Heart left ventricle (tissue), 13 donors: ENCODE results near the gene PTTG1.

Experiments used
- POLR2A ChIP-seq, 2 donors: fragments of 450-650 bp; IDR thresholded peaks; one replicate each; pipeline ENCODE4 v1.6.1; 2017; ENCODE audit warnings: antibody characterized with exemption in 2 of 2, mild to moderate bottlenecking in 2 of 2, moderate library complexity in 2 of 2
- TF ChIP-seq, protein P1 (sequence below), 12 donors: fragments of 200-600 bp; sonication (generic) in 4 of 12; IDR thresholded peaks; one replicate each; pipeline versions ENCODE4 v1.5.0 to v1.8.0; 2018 to 2022; ENCODE audit warnings: antibody characterized with exemption in 12 of 12, mild to moderate bottlenecking in 5 of 12
- donor health status: ischemic (EF 13 %, LVEDD 7.1; RV severe dilation, severe dysfunction).
- donor health status: DM: no; HTN: yes; CAD: no.
- donor health status: DM: no; HTN: no; CAD: no.
- donor health status: ischemic (EF 25% LVEDD 6.9; RV normal size, moderate dysfunction).
- donor health status: ischemic (EF 25% LVEDD 5.7; RV mildly dilated, moderate dysfunction).
- donor health status: ischemic (EF 35%, LVEDD 5.7; RV mildly dilated, moderate dysfunction).
- donor health status: nonischemic (EF 11% LVEDD 7.7; RV severe dilation, severe dysfunction).
- donor health status: DM: yes; HTN: yes; CAD: no.
- donor health status: PGD.
- donor health status: ischemic (EF 29% LVEDD 5.4; RV normal size, mild dysfunction).
- donor health status: nonischemic (EF 23%, LVEDD 6.1; RV moderate dilation, normal function).

DNA sequence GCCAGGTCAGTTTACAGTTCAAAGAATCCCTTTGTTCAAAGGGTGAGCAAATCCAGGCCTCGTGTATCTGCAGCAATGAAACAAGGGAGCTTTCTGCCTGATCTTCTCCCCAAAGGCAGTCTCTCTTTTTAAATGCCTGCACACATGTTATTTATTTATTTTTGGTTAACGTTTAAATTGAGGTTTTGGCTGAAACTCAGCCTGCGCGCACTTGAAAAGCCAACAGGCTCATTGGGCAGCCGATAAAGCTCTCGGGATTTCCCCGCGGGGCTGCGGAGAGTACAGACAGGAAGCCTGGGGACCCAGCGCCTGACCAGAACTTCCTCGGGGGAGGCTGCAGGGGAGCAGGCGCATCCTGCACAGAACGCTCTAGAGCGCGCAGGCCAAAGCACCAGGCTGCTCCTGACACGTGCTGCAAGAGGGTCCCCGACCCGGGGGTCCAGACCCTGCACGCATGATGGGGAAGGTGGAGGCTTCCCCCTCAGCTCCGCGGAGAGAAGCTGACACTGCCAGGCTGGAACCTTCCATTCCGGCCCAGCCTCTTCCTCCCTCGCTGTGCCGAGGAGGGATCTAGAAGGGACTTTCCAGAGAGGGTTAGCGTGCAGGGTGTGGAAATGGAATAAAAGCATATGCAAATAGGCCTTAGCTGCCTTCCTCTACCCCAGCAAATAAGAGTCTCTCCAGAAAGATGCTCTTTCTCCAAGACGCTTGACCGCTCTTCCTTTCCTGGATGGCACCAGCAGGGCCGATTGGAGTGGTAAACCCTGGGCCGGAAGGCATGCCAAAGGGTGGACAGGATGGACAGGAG is 46.1 kb downstream of the PTTG1 start:
- TF ChIP-seq, protein P1, sequence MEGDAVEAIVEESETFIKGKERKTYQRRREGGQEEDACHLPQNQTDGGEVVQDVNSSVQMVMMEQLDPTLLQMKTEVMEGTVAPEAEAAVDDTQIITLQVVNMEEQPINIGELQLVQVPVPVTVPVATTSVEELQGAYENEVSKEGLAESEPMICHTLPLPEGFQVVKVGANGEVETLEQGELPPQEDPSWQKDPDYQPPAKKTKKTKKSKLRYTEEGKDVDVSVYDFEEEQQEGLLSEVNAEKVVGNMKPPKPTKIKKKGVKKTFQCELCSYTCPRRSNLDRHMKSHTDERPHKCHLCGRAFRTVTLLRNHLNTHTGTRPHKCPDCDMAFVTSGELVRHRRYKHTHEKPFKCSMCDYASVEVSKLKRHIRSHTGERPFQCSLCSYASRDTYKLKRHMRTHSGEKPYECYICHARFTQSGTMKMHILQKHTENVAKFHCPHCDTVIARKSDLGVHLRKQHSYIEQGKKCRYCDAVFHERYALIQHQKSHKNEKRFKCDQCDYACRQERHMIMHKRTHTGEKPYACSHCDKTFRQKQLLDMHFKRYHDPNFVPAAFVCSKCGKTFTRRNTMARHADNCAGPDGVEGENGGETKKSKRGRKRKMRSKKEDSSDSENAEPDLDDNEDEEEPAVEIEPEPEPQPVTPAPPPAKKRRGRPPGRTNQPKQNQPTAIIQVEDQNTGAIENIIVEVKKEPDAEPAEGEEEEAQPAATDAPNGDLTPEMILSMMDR (IDR thresholded peaks at IDR 0.05): no peak
- no peak for TF ChIP-seq POLR2A (IDR thresholded peaks at IDR 0.05)
